ENCODE data around the gene SPHKAP. TPM values are rescaled to one million over a fixed set of nuclear protein-coding genes. Genes with fewer than 3 reads are reported as not detected.
"Not testable (repeated sequence)": the region's sequence is repeated elsewhere in the genome, so short reads cannot be mapped to it uniquely, and the experiment has no call there.

SPHKAP gene
- total RNA-seq, 1 donor from 2014 or later, result 107 TPM

- intact Hi-C loops (cut with DNase I), result no loop called here
- no peak for DNase-seq (ENCODE audit: missing footprints)
- no peak for ATAC-seq
These were observed 77.3 kb downstream of the SPHKAP start for GRCh38 chr2:228104215-228104614.

- no peak for ATAC-seq
- intact Hi-C loops (cut with DNase I), result no loop called here
- no peak for DNase-seq (ENCODE audit: missing footprints)
These were observed 78.1 kb downstream of the SPHKAP start for GRCh38 chr2:228103379-228103778.

GRCh38 chr2:228102949-228103348 is 78.5 kb downstream of the SPHKAP start:
- ATAC-seq, result no peak
- no peak for DNase-seq (ENCODE audit: missing footprints)
- intact Hi-C loops (cut with DNase I), result no loop called here

GRCh38 chr2:228094377-228094921 is 87.0 kb downstream of the SPHKAP start:
- intact Hi-C loops (cut with DNase I), result no loop called here
- DNase-seq (ENCODE audit: missing footprints), result no peak
- ATAC-seq, result no peak

- no peak for ATAC-seq
- intact Hi-C loops (cut with DNase I), result no loop called here
- DNase-seq (ENCODE audit: missing footprints), result no peak
These were observed 89.4 kb downstream of the SPHKAP start for GRCh38 chr2:228092056-228092455.

GRCh38 chr2:228086561-228086960 is 94.9 kb downstream of the SPHKAP start:
- ATAC-seq (no peak), DNase-seq (ENCODE audit: missing footprints) (no peak)
- intact Hi-C loops (cut with DNase I), result no loop called here

GRCh38 chr2:228084717-228085116 is 96.8 kb downstream of the SPHKAP start:
- DNase-seq (ENCODE audit: missing footprints), result no peak
- no peak for ATAC-seq
- intact Hi-C loops (cut with DNase I), result no loop called here

GRCh38 chr2:228083131-228083530 is 98.4 kb downstream of the SPHKAP start:
- ATAC-seq (no peak), DNase-seq (ENCODE audit: missing footprints) (no peak)
- intact Hi-C loops (cut with DNase I), result no loop called here

- no peak for ATAC-seq
- no peak for DNase-seq (ENCODE audit: missing footprints)
- intact Hi-C loops (cut with DNase I), result no loop called here
These were observed 98.9 kb downstream of the SPHKAP start for GRCh38 chr2:228082571-228082970.

GRCh38 chr2:228079194-228079593 is 102.3 kb downstream of the SPHKAP start:
- ATAC-seq (no peak), DNase-seq (ENCODE audit: missing footprints) (peak; percentile 59)
- intact Hi-C loops (cut with DNase I), result no loop called here

- intact Hi-C loops (cut with DNase I); ATAC-seq; DNase-seq (ENCODE audit: missing footprints): not testable (repeated sequence)
These were observed 104.8 kb downstream of the SPHKAP start for GRCh38 chr2:228076695-228077094.

- intact Hi-C loops (cut with DNase I), result no loop called here
- DNase-seq (ENCODE audit: missing footprints), result no peak
- no peak for ATAC-seq
These were observed 108.8 kb downstream of the SPHKAP start for GRCh38 chr2:228072669-228073068.

- no peak for ATAC-seq
- no peak for DNase-seq (ENCODE audit: missing footprints)
- intact Hi-C loops (cut with DNase I), result no loop called here
These were observed 114.2 kb downstream of the SPHKAP start for GRCh38 chr2:228067309-228067708.

- no peak for DNase-seq (ENCODE audit: missing footprints)
- intact Hi-C loops (cut with DNase I), result no loop called here
- no peak for ATAC-seq
These were observed 115.2 kb downstream of the SPHKAP start for GRCh38 chr2:228066126-228066798.

GRCh38 chr2:228065686-228066085 is 115.8 kb downstream of the SPHKAP start:
- ATAC-seq (no peak), DNase-seq (ENCODE audit: missing footprints) (no peak)
- intact Hi-C loops (cut with DNase I), result no loop called here

GRCh38 chr2:228064796-228065315 is 116.6 kb downstream of the SPHKAP start:
- intact Hi-C loops (cut with DNase I), result no loop called here
- DNase-seq (ENCODE audit: missing footprints), result no peak
- no peak for ATAC-seq

- DNase-seq (ENCODE audit: missing footprints) (no peak), ATAC-seq (no peak)
- intact Hi-C loops (cut with DNase I), result no loop called here
These were observed 117.5 kb downstream of the SPHKAP start for GRCh38 chr2:228064024-228064423.

- intact Hi-C loops (cut with DNase I), result no loop called here
- no peak for DNase-seq (ENCODE audit: missing footprints)
These were observed 117.9 kb downstream of the SPHKAP start for GRCh38 chr2:228063558-228063957.

GRCh38 chr2:228059735-228060134 is 121.8 kb downstream of the SPHKAP start:
- intact Hi-C loops (cut with DNase I), result loop anchor here (5.0 to 10.0 kb wide), 2 partner anchors 113 to 265 kb away; no protein-coding TSS in a partner anchor
- ATAC-seq (peak; percentile 87), DNase-seq (ENCODE audit: missing footprints) (no peak)

More at GRCh38 chr2:228063558-228063957, 117.9 kb downstream of the SPHKAP start:
- no peak for ATAC-seq

- intact Hi-C loops (cut with DNase I), result loop anchor here (5.0 to 10.0 kb wide), 2 partner anchors 116 to 268 kb away; no protein-coding TSS in a partner anchor
- no peak for ATAC-seq
- no peak for DNase-seq (ENCODE audit: missing footprints)
These were observed 125.0 kb downstream of the SPHKAP start for GRCh38 chr2:228056293-228057097.

All from Right ventricle myocardium inferior (tissue), 1 donor.